CD4-positive, CD25-positive, alpha-beta regulatory T cell (primary cell): ENCODE measurements around the gene TMEM109. TPM values are rescaled to one million over a fixed set of nuclear protein-coding genes. Genes with fewer than 3 reads are reported as not detected.
A peak's percentile ranks its signal among the peaks of the same experiment; 100 is the strongest.
"Not testable (repeated sequence)": the region's sequence is repeated elsewhere in the genome, so short reads cannot be mapped to it uniquely, and the experiment has no call there.

Experiments
- ATAC-seq, 2 donors: fragments of 150-1000 bp; cut with Tn5 transposase; one replicate each; pipeline ENCODE4 v1.10.0; 2021; ENCODE audit warnings: low read depth in 2 of 2, moderate number of reproducible peaks in 2 of 2, moderate library complexity in 1 of 2
- DNase-seq, 3 donors: peaks; one replicate each; pipeline versions ENCODE4 v3.0.0 to v3.0.0-alpha.2; 2012 to 2022; ENCODE audit warnings: mixed read lengths in 1 of 3
- H3K27ac ChIP-seq: one replicate; pipeline ENCODE4 v1.7.0; 2013; ENCODE audit warnings: mild to moderate bottlenecking, low read length; ENCODE audit not compliant: insufficient read depth, poor library complexity, severe bottlenecking
- H3K27me3 ChIP-seq: one replicate; pipeline ENCODE4 v1.7.0; 2013; ENCODE audit warnings: low read length; ENCODE audit not compliant: control insufficient read depth, insufficient read depth
- H3K36me3 ChIP-seq: one replicate; pipeline ENCODE4 v1.7.0; 2013; ENCODE audit warnings: mild to moderate bottlenecking, low read length, moderate library complexity; ENCODE audit not compliant: control insufficient read depth, insufficient read depth
- H3K4me1 ChIP-seq: 2 replicates; pipeline ENCODE4 v1.7.0; 2013; ENCODE audit warnings: mild to moderate bottlenecking, low read length; ENCODE audit not compliant: insufficient read depth, control insufficient read depth, poor library complexity, severe bottlenecking
- H3K4me3 ChIP-seq: one replicate; pipeline ENCODE4 v1.7.0; 2013; ENCODE audit warnings: low read depth, mild to moderate bottlenecking, low read length, moderate library complexity
- H3K9me3 ChIP-seq, 2 experiments: 1 replicate in 1 of 2; 2 replicates in 1 of 2; pipeline ENCODE4 v1.7.0; 2013; ENCODE audit warnings: low read length in 2 of 2, mild to moderate bottlenecking in 1 of 2, moderate library complexity in 1 of 2; ENCODE audit not compliant: control insufficient read depth in 2 of 2
- H3K27ac Mint-ChIP-seq, 3 donors: one replicate each; pipeline ENCODE4 v1.8.0; 2020 to 2022; ENCODE audit warnings: mild to moderate bottlenecking in 3 of 3, mixed read lengths in 3 of 3, moderate library complexity in 2 of 3
- H3K27me3 Mint-ChIP-seq: one replicate; pipeline ENCODE4 v1.8.0; 2022; ENCODE audit warnings: mild to moderate bottlenecking, mixed read lengths
- H3K36me3 Mint-ChIP-seq: one replicate; pipeline ENCODE4 v1.8.0; 2020; ENCODE audit warnings: mixed read lengths
- H3K4me1 Mint-ChIP-seq, 4 donors: one replicate each; pipeline ENCODE4 v1.8.0; 2020 to 2022; ENCODE audit warnings: mixed read lengths in 4 of 4, mild to moderate bottlenecking in 1 of 4
- H3K4me3 Mint-ChIP-seq, 4 donors: one replicate each; pipeline ENCODE4 v1.8.0; 2020 to 2022; ENCODE audit warnings: mild to moderate bottlenecking in 4 of 4, mixed read lengths in 4 of 4, moderate library complexity in 3 of 4
- H3K9me3 Mint-ChIP-seq, 7 donors: one replicate each; pipeline ENCODE4 v1.8.0; 2020 to 2022; ENCODE audit warnings: mixed read lengths in 7 of 7, mild to moderate bottlenecking in 3 of 7, moderate library complexity in 2 of 7
- polyA plus RNA-seq, 4 donors: library from polyadenylated mRNA; unstranded; fragments of 300-500 nt; fragmentation: Illumina TruSeq; gene quantifications; one replicate each; pipeline ENCODE4 v1.2.3, GENCODE V29; 2021
- total RNA-seq: library from RNA; stranded (reverse); gene quantifications from one replicate; pipeline ENCODE4 v1.2.3, GENCODE V29; 2022

TMEM109 gene
- total and polyA plus RNA-seq, 5 donors from 2014 or later = 49.9 to 215 (median 192) TPM

- H3K27me3 Mint-ChIP-seq = peaks cover 10% of the 10 kb centered on the region
- peaks cover 13% of the 10 kb centered on the region for H3K27me3 ChIP-seq
- peak; percentile 94 to 97 for ATAC-seq
- H3K9me3 ChIP-seq = no peaks in the 10 kb centered on the region
- peak within 1 kb of the TSS; percentile 91 for H3K27ac ChIP-seq
- H3K4me3 ChIP-seq = peak within 1 kb of the TSS; percentile 91
- H3K4me3 Mint-ChIP-seq = peak within 1 kb of the TSS; percentile 88 to 93 (median 91)
- peak; percentile 99 for DNase-seq
- H3K36me3 Mint-ChIP-seq = peaks cover 7% of the 10 kb centered on the region
- peaks cover 0 to 2% (median 0%) of the 10 kb centered on the region in 7 donors for H3K9me3 Mint-ChIP-seq
- H3K27ac Mint-ChIP-seq = peak within 1 kb of the TSS; percentile 97 to 98 (median 98)
- peaks cover 34% of the 10 kb centered on the region for H3K4me1 ChIP-seq
- peaks cover 26% of the 10 kb centered on the region for H3K36me3 ChIP-seq
- H3K4me1 Mint-ChIP-seq = peaks cover 15 to 57% (median 32%) of the 10 kb centered on the region in 4 donors
Observed at GRCh38 chr11:60906132-60906972, 7.6 kb upstream of the TMEM109 start, which contains the start of gene PRPF19. PRPF19 (minus strand) TSS chr11:60906585; CDS start chr11:60906382, 203 bp downstream.

DNA sequence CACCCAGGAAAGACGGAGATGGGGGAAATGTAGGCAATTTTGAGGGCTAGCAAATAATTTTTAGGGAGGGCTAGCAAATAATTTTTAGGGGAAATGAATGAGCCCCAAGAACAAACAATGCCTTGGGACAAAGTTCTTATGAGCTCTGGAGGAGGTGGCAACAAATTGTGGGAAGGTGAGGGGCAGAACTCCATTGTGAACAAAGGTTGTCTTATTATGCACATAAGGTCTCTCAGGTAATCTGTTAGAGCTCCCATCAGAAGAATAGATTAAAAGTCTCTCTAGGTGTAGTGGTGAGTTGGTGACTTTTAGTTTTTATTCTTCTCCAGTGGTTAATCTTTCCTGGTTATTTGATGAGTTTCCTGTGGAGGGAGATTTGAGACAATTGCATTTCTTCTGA is 5.2 kb upstream of the TMEM109 start:
- no peak for ATAC-seq
- peaks cover 48% of the 10 kb centered on the region for H3K4me1 ChIP-seq
- Mint-ChIP-seq H3K4me1 (peaks cover 26 to 70% (median 35%) of the 10 kb centered on the region in 4 donors), H3K9me3 (peaks cover 0 to 2% (median 0%) of the 10 kb centered on the region in 7 donors), H3K27me3 (peaks cover 10% of the 10 kb centered on the region), H3K36me3 (no peaks in the 10 kb centered on the region), H3K4me3 (peak overlapping the region in 2 of 4 donors; percentile 17 to 88), H3K27ac (peak overlapping the region in 1 of 3 donors; percentile 72)
- no peak for DNase-seq
- H3K36me3 ChIP-seq = peaks cover 2% of the 10 kb centered on the region
- H3K27me3 ChIP-seq = peaks cover 13% of the 10 kb centered on the region
- no peak overlapping the region for H3K27ac ChIP-seq
- H3K9me3 ChIP-seq = no peaks in the 10 kb centered on the region
- no peak overlapping the region for H3K4me3 ChIP-seq

DNA sequence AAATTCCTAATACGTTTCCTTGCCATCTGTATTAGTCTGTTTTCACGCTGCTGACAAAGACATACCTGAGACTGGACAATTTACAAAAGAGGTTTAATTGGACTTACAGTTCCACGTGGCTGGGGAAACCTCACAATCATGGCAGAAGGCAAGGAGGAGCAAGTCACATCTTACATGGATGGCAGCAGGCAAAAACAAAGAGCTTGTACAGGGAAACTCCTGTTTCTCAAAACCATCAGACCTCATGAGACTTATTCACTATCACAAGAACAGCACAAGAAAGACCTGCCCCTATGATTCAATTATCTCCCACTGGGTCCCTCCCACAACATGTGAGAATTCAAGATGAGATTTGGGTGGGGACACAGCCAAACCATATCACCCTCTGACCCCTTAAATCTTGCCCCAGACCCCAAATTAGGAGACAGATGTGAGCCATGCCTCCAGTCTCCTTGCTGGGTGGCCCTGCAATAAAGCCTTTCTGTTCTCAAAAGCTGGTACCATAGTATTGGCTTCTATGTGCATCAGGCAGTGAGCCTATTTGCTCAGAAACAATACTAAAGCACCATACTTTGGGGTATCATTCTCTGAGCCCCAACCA is 4.2 kb upstream of the TMEM109 start:
- not testable (repeated sequence) for H3K36me3 ChIP-seq, ATAC-seq, H3K36me3 Mint-ChIP-seq, H3K9me3 Mint-ChIP-seq, DNase-seq, H3K4me3 ChIP-seq, H3K9me3 ChIP-seq, H3K27ac ChIP-seq
- Histone ChIP-seq H3K4me1 (peaks cover 49% of the 10 kb centered on the region), H3K27me3 (peaks cover 13% of the 10 kb centered on the region)
- Mint-ChIP-seq H3K27ac (peak overlapping the region in 1 of 3 donors; percentile 44), H3K4me1 (peaks cover 21 to 63% (median 33%) of the 10 kb centered on the region in 4 donors), H3K4me3 (peak overlapping the region in 1 of 4 donors; percentile 88), H3K27me3 (peaks cover 10% of the 10 kb centered on the region)

GRCh38 chr11:60910281-60910687 is 3.7 kb upstream of the TMEM109 start:
- Histone ChIP-seq H3K4me1 (peaks cover 49% of the 10 kb centered on the region), H3K36me3 (no peaks in the 10 kb centered on the region), H3K27me3 (peaks cover 13% of the 10 kb centered on the region), H3K9me3 (no peaks in the 10 kb centered on the region), H3K27ac (no peak overlapping the region), H3K4me3 (no peak overlapping the region)
- H3K27ac Mint-ChIP-seq = peak overlapping the region in 1 of 3 donors; percentile 15
- peak overlapping the region in 2 of 4 donors; percentile 16 to 43 for H3K4me3 Mint-ChIP-seq
- peaks cover 18 to 63% (median 31%) of the 10 kb centered on the region in 4 donors for H3K4me1 Mint-ChIP-seq
- no peak for ATAC-seq
- H3K36me3 Mint-ChIP-seq = no peaks in the 10 kb centered on the region
- DNase-seq = no peak
- H3K9me3 Mint-ChIP-seq = peaks cover 0 to 2% (median 0%) of the 10 kb centered on the region in 7 donors
- H3K27me3 Mint-ChIP-seq = peaks cover 10% of the 10 kb centered on the region

GRCh38 chr11:60910711-60911380 is 3.1 kb upstream of the TMEM109 start:
- peaks cover 10% of the 10 kb centered on the region for H3K27me3 Mint-ChIP-seq
- no peak overlapping the region for H3K27ac ChIP-seq
- no peaks in the 10 kb centered on the region for H3K36me3 ChIP-seq
- H3K4me3 Mint-ChIP-seq = peak overlapping the region in 2 of 4 donors; percentile 16 to 43
- DNase-seq (no peak), ATAC-seq (no peak)
- H3K9me3 ChIP-seq = no peaks in the 10 kb centered on the region
- peaks cover 17 to 63% (median 30%) of the 10 kb centered on the region in 4 donors for H3K4me1 Mint-ChIP-seq
- H3K4me1 ChIP-seq = peaks cover 49% of the 10 kb centered on the region
- peak overlapping the region in 2 of 3 donors; percentile 89 to 93 for H3K27ac Mint-ChIP-seq
- no peak overlapping the region for H3K4me3 ChIP-seq
- H3K9me3 Mint-ChIP-seq = peaks cover 0 to 2% (median 0%) of the 10 kb centered on the region in 7 donors
- H3K27me3 ChIP-seq = peaks cover 13% of the 10 kb centered on the region
- H3K36me3 Mint-ChIP-seq = no peaks in the 10 kb centered on the region

- peaks cover 17 to 65% (median 32%) of the 10 kb centered on the region in 4 donors for H3K4me1 Mint-ChIP-seq
- Histone ChIP-seq H3K4me3 (peak overlapping the region; percentile 9), H3K27me3 (peaks cover 13% of the 10 kb centered on the region), H3K9me3 (no peaks in the 10 kb centered on the region), H3K36me3 (no peaks in the 10 kb centered on the region), H3K27ac (peak overlapping the region; percentile 98), H3K4me1 (peaks cover 43% of the 10 kb centered on the region)
- peak overlapping the region; percentile 22 to 93 (median 89) for H3K27ac Mint-ChIP-seq
- ATAC-seq = no peak
- peaks cover 4% of the 10 kb centered on the region for H3K36me3 Mint-ChIP-seq
- H3K9me3 Mint-ChIP-seq = no peaks in the 10 kb centered on the region
- H3K27me3 Mint-ChIP-seq = peaks cover 10% of the 10 kb centered on the region
- peak overlapping the region; percentile 67 to 98 (median 79) for H3K4me3 Mint-ChIP-seq
- peak in 2 of 3 donors; percentile 31 to 46 for DNase-seq
Observed at GRCh38 chr11:60912223-60912850, 1.6 kb upstream of the TMEM109 start.
